Measurements from ENCODE around the gene OR52I1. TPM values are rescaled to one million over a fixed set of nuclear protein-coding genes. Genes with fewer than 3 reads are reported as not detected.
A peak's percentile ranks its signal among the peaks of the same experiment; 100 is the strongest.

OR52I1 gene
- total and polyA plus RNA-seq, 10 of the 15 experiments (the other 5 are each of a cell fraction or from before 2014, with no cell fraction given): not detected

GRCh38 chr11:4637662-4638047 lies 43.8 kb downstream of the OR52I1 start:
- Histone ChIP-seq H3K4me3 (no peak overlapping the region), H2AFZ (ENCODE audit: control insufficient read depth, low read depth, low read length) (no peak overlapping the region), H3K27ac (ENCODE audit: control insufficient read depth, insufficient read depth) (no peak overlapping the region), H3K4me1 (ENCODE audit: control insufficient read depth, insufficient read depth, low read length) (no peaks in the 10 kb centered on the region), H3K9me3 (replicated peaks; ENCODE audit: control insufficient read depth, insufficient read depth, low read length) (no peaks in the 10 kb centered on the region), H3K27me3 (replicated peaks in 1 of 2; ENCODE audit: control insufficient read depth in 2 of 2, insufficient read depth in 2 of 2, low read length in 1 of 2) (no peaks in the 10 kb centered on the region; a peak in 1 of 4 replicates), H3K4me2 (ENCODE audit: control insufficient read depth, insufficient read depth) (no peak overlapping the region), H3K9ac (ENCODE audit: control insufficient read depth, insufficient read depth, low read length) (no peak overlapping the region), H4K20me1 (ENCODE audit: control insufficient read depth, insufficient read depth) (no peaks in the 10 kb centered on the region), H3K36me3 (ENCODE audit: control insufficient read depth in 2 of 2, insufficient read depth in 2 of 2, low read length in 1 of 2) (no peaks in the 10 kb centered on the region), H3K79me2 (ENCODE audit: control insufficient read depth, insufficient read depth, low read length) (no peaks in the 10 kb centered on the region)
- ChIA-PET SMC1A (ENCODE audit: uncharacterized antibody, unreplicated experiment) (interaction anchor here (0.5 to 2.8 kb wide), 16 partner anchors 10 to 732 kb away, joined by 3 to 19 read pairs (median 3); no protein-coding TSS in a partner anchor), RAD21 (ENCODE audit: unreplicated experiment) (interaction anchor here (0.9 to 2.6 kb wide), 3 partner anchors 12 to 367 kb away, joined by 4 to 21 read pairs (median 4); no protein-coding TSS in a partner anchor), CTCF (interaction anchor here (0.7 to 3.9 kb wide), 17 partner anchors 10 to 733 kb away, joined by 3 to 28 read pairs (median 7); partner anchors contain the start of gene TRIM68), POLR2A (no interaction called here)
- WGBS (ENCODE audit: insufficient coverage, insufficient replicate concordance, low lambda C conversion rate, missing lambda C conversion rate): 26% methylated on average over 3 of the region's 3 CpGs
- ATAC-seq: no peak
- no peak for TF ChIP-seq SREBF2 (IDR thresholded peaks at IDR 0.05; ENCODE audit: low read length)
- peak in 1 of 2 experiments; percentile 54; a peak in 2 of 4 replicates for TF ChIP-seq BHLHE40 (IDR thresholded peaks at IDR 0.05; ENCODE audit: borderline replicate concordance in 1 of 2, low read depth in 2 of 2, low read length in 1 of 2)
- no peak for TF ChIP-seq PAX5 (IDR thresholded peaks at IDR 0.05; ENCODE audit: borderline replicate concordance, low read depth, low read length)
- intact Hi-C loops (cut with micrococcal nuclease; ENCODE audit: unreplicated experiment) (loop anchor here (1.0 to 5.0 kb wide), 3 partner anchors 189 to 450 kb away; no protein-coding TSS in a partner anchor), in situ Hi-C loops (cut with MboI) (loop anchor here (5.0 kb wide), 2 partner anchors 190 to 355 kb away; partner anchors contain the start of gene OR51L1)
- BruUV-seq (replicated peaks): no TSS peak
- FAIRE-seq: no peak
- no peak for DNase-seq (ENCODE audit: low read depth, low spot score)

DNA sequence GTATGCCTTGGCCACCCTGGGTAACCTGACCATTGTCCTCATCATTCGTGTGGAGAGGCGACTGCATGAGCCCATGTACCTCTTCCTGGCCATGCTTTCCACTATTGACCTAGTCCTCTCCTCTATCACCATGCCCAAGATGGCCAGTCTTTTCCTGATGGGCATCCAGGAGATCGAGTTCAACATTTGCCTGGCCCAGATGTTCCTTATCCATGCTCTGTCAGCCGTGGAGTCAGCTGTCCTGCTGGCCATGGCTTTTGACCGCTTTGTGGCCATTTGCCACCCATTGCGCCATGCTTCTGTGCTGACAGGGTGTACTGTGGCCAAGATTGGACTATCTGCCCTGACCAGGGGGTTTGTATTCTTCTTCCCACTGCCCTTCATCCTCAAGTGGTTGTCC lies 46.1 kb downstream of the OR52I1 start:
- in situ Hi-C loops (cut with MboI): loop anchor here (5.0 kb wide), 2 partner anchors 187 to 352 kb away; partner anchors contain the start of gene OR51L1
- TF ChIP-seq ZNF622 (IDR thresholded peaks at IDR 0.05): no peak
- no peak for TF ChIP-seq SREBF2 (IDR thresholded peaks at IDR 0.05; ENCODE audit: low read length)
- no peak for TF ChIP-seq USF2 (IDR thresholded peaks at IDR 0.05; ENCODE audit: borderline replicate concordance, low read depth, low read length)
- no peak for TF ChIP-seq SUPT20H (IDR thresholded peaks at IDR 0.05; ENCODE audit: borderline replicate concordance, control insufficient read depth, low read depth, low read length)
- TF ChIP-seq ZBTB11 (CRISPR knock-in tag; IDR thresholded peaks at IDR 0.05): no peak
- TF ChIP-seq SMAD1 (IDR thresholded peaks at IDR 0.05; ENCODE audit: low read depth, partially characterized antibody): no peak

More for the DNA sequence above, 46.1 kb downstream of the OR52I1 start:
- Histone ChIP-seq H3K4me1 (ENCODE audit: control insufficient read depth, insufficient read depth, low read length) (no peaks in the 10 kb centered on the region), H2AFZ (ENCODE audit: control insufficient read depth, low read depth, low read length) (no peak overlapping the region), H3K27ac (ENCODE audit: control insufficient read depth, insufficient read depth) (no peak overlapping the region), H3K4me3 (no peak overlapping the region), H3K9ac (ENCODE audit: control insufficient read depth, insufficient read depth, low read length) (no peak overlapping the region), H3K27me3 (replicated peaks in 1 of 2; ENCODE audit: control insufficient read depth in 2 of 2, insufficient read depth in 2 of 2, low read length in 1 of 2) (no peaks in the 10 kb centered on the region; a peak in 1 of 4 replicates), H4K20me1 (ENCODE audit: control insufficient read depth, insufficient read depth) (no peaks in the 10 kb centered on the region), H3K4me2 (ENCODE audit: control insufficient read depth, insufficient read depth) (no peak overlapping the region), H3K36me3 (ENCODE audit: control insufficient read depth in 2 of 2, insufficient read depth in 2 of 2, low read length in 1 of 2) (no peaks in the 10 kb centered on the region), H3K9me3 (replicated peaks; ENCODE audit: control insufficient read depth, insufficient read depth, low read length) (no peaks in the 10 kb centered on the region), H3K79me2 (ENCODE audit: control insufficient read depth, insufficient read depth, low read length) (no peaks in the 10 kb centered on the region)
- POLR2A ChIA-PET: no interaction called here
- SMC1A ChIA-PET (ENCODE audit: uncharacterized antibody, unreplicated experiment): no interaction called here
- no TSS peak for BruUV-seq (replicated peaks)
- RAD21 ChIA-PET (ENCODE audit: unreplicated experiment): no interaction called here
- ATAC-seq (no peak), FAIRE-seq (no peak), DNase-seq (ENCODE audit: low read depth, low spot score) (no peak)
- CTCF ChIA-PET: no interaction called here
- intact Hi-C loops (cut with micrococcal nuclease; ENCODE audit: unreplicated experiment): loop anchor here (5.0 kb wide), 1 partner anchor 453 kb away; no protein-coding TSS in a partner anchor
- WGBS (ENCODE audit: insufficient coverage, insufficient replicate concordance, low lambda C conversion rate, missing lambda C conversion rate): 33% methylated on average over 6 of the region's 6 CpGs

Measured in GM12878 (cell line).